HepG2 (cell line): ENCODE data around the gene MEPCE. TPM values are rescaled to one million over a fixed set of nuclear protein-coding genes. Genes with fewer than 3 reads are reported as not detected.

Experiments used
- ATF7-NPFF ChIP-seq: sonication (generic); formaldehyde crosslinking; IDR thresholded peaks from 2 replicates; pipeline ENCODE4 v1.8.1; 2023; ENCODE audit warnings: mild to moderate bottlenecking, low read depth, missing genetic modification reagents, moderate library complexity
- FOSL2 ChIP-seq: sonication (generic); formaldehyde crosslinking; IDR thresholded peaks from 2 replicates; pipeline ENCODE4 v1.4.0; 2020; ENCODE audit warnings: missing genetic modification reagents
- FOXO1 ChIP-seq: sonication (generic); formaldehyde crosslinking; IDR thresholded peaks from 2 replicates; pipeline ENCODE4 v1.4.0; 2020; ENCODE audit warnings: missing genetic modification reagents
- HNRNPK ChIP-seq: fragments of 200-400 bp; formaldehyde crosslinking; IDR thresholded peaks from 2 replicates; pipeline ENCODE4 v1.6.1; 2018; ENCODE audit warnings: low read length, low read depth, moderate library complexity, mild to moderate bottlenecking; ENCODE audit not compliant: poor library complexity, severe bottlenecking
- KAT2B ChIP-seq: fragments of 150-350 bp; IDR thresholded peaks from 2 replicates; pipeline ENCODE4 v1.6.1; 2014; ENCODE audit warnings: low read depth, low read length, borderline replicate concordance
- KAT7 ChIP-seq: IDR thresholded peaks from 2 replicates; pipeline ENCODE4 v1.6.1; 2018; ENCODE audit warnings: borderline replicate concordance, missing compliant biosample characterization
- LRRFIP1 ChIP-seq: sonication (generic); formaldehyde crosslinking; conservative IDR thresholded peaks from 2 replicates; pipeline ENCODE4 v1.4.0; 2020; ENCODE audit warnings: missing genetic modification reagents
- MTA1 ChIP-seq: sonication (generic); formaldehyde crosslinking; IDR thresholded peaks from 2 replicates; pipeline ENCODE4 v1.4.0; 2020; ENCODE audit warnings: missing genetic modification reagents, mild to moderate bottlenecking, borderline replicate concordance
- TARDBP ChIP-seq: sonication (generic); formaldehyde crosslinking; IDR thresholded peaks from 2 replicates; pipeline ENCODE4 v1.8.0; 2022; ENCODE audit warnings: mild to moderate bottlenecking, missing genetic modification reagents
- TGIF2 ChIP-seq: IDR thresholded peaks from 2 replicates; pipeline ENCODE4 v1.6.1; 2016; ENCODE audit warnings: control low read depth, missing compliant biosample characterization
- THYN1 ChIP-seq: sonication (generic); formaldehyde crosslinking; IDR thresholded peaks from 2 replicates; pipeline ENCODE4 v1.8.1; 2023; ENCODE audit warnings: low read depth, mild to moderate bottlenecking, moderate library complexity, missing genetic modification reagents, borderline replicate concordance
- ZFYVE20 ChIP-seq: sonication (generic); formaldehyde crosslinking; IDR thresholded peaks from 2 replicates; pipeline ENCODE4 v1.8.0; 2023; ENCODE audit warnings: low read depth, mild to moderate bottlenecking, moderate library complexity, missing genetic modification reagents, borderline replicate concordance
- ZNF234 ChIP-seq: sonication (generic); formaldehyde crosslinking; conservative IDR thresholded peaks from 2 replicates; pipeline ENCODE4 v1.5.1; 2020; ENCODE audit warnings: mild to moderate bottlenecking, missing genetic modification reagents
- ZNF256 ChIP-seq: sonication (generic); formaldehyde crosslinking; conservative IDR thresholded peaks from 2 replicates; pipeline ENCODE4 v1.4.0; 2020; ENCODE audit warnings: missing genetic modification reagents
- ZNF33A ChIP-seq: sonication (generic); formaldehyde crosslinking; IDR thresholded peaks from 2 replicates; pipeline ENCODE4 v1.5.1; 2020; ENCODE audit warnings: missing genetic modification reagents, mild to moderate bottlenecking, moderate library complexity, borderline replicate concordance
- ZNF33B ChIP-seq: sonication (generic); formaldehyde crosslinking; IDR thresholded peaks from 2 replicates; pipeline ENCODE4 v1.5.1; 2020; ENCODE audit warnings: mild to moderate bottlenecking, missing genetic modification reagents
- ZNF354B ChIP-seq: sonication (generic); formaldehyde crosslinking; IDR thresholded peaks from 2 replicates; pipeline ENCODE4 v1.8.0; 2022; ENCODE audit warnings: mild to moderate bottlenecking, missing genetic modification reagents
- ZNF687 ChIP-seq: sonication (generic); formaldehyde crosslinking; IDR thresholded peaks from 2 replicates; pipeline ENCODE4 v1.5.1; 2020; ENCODE audit warnings: mild to moderate bottlenecking, missing genetic modification reagents, moderate library complexity
- ZNF749 ChIP-seq: sonication (generic); formaldehyde crosslinking; IDR thresholded peaks from 2 replicates; pipeline ENCODE4 v1.8.0; 2022; ENCODE audit warnings: mild to moderate bottlenecking, missing genetic modification reagents, moderate library complexity, borderline replicate concordance
- ZNF883 ChIP-seq: sonication (generic); formaldehyde crosslinking; IDR thresholded peaks from 2 replicates; pipeline ENCODE4 v1.5.1; 2020; ENCODE audit warnings: mild to moderate bottlenecking, missing genetic modification reagents; ENCODE audit errors: not compliant biosample characterization
- polyA plus RNA-seq, 8 experiments: library from polyadenylated mRNA; depleted of rRNA in 3 of 8; stranded (reverse) in 7 of 8; unstranded in 1 of 8; fragments of >200 nt; fragmentation: Illumina TruSeq in 4 of 8; extraction: Trizol in 4 of 8; gene quantifications; 2 replicates each; pipeline versions ENCODE4 v1.2.1 to v1.2.3, GENCODE V29; 2011 to 2016; ENCODE audit warnings: low read depth in 4 of 8, missing spikeins in 1 of 8, mixed read lengths in 1 of 8; ENCODE audit not compliant: insufficient read depth in 1 of 8
- total RNA-seq, 5 experiments: library from RNA; depleted of rRNA; stranded (reverse); fragments of >200 nt; fragmentation: Illumina TruSeq; extraction: Trizol; gene quantifications; 2 replicates each; pipeline ENCODE4 v1.2.3, GENCODE V29; 2016; ENCODE audit warnings: low read depth in 1 of 5
- TF ChIP-seq, protein P1 (sequence below): IDR thresholded peaks from 2 replicates; pipeline ENCODE4 v1.6.1; 2016; ENCODE audit warnings: mild to moderate bottlenecking, missing biosample characterization, missing genetic modification reagents

MEPCE gene
- total and polyA plus RNA-seq, 2 of the 13 experiments (the other 11 are each of a cell fraction or from before 2014, with no cell fraction given): 12.3 to 26.0 TPM

- 0 out of 2 replicates have a peak, but pooled peaks have one; percentile 14 for TF ChIP-seq ZNF256 (CRISPR knock-in tag)
- peak; percentile 85; the same call in 1 of the 2 replicates for TF ChIP-seq KAT7
- peak; percentile 51; the same call in 1 of the 2 replicates for TF ChIP-seq TARDBP (CRISPR knock-in tag)
- TF ChIP-seq MTA1: 0 out of 2 replicates have a peak, but pooled peaks have one; percentile 1
- TF ChIP-seq KAT2B: no peak
- TF ChIP-seq ZNF883 (CRISPR knock-in tag): peak; percentile 36
- peak; percentile 69; the same call in 1 of the 2 replicates for TF ChIP-seq ZNF354B
- 0 out of 2 replicates have a peak, but pooled peaks have one; percentile 22 for TF ChIP-seq THYN1 (CRISPR knock-in tag)
- no peak for TF ChIP-seq HNRNPK
- no peak for TF ChIP-seq FOXO1 (CRISPR knock-in tag)
- TF ChIP-seq ZFYVE20 (CRISPR knock-in tag): peak; percentile 25; the same call in 1 of the 2 replicates
- TF ChIP-seq ZNF687 (CRISPR knock-in tag): peak; percentile 84
- no peak; the same call in 1 of the 2 replicates for TF ChIP-seq TGIF2 (CRISPR knock-in tag)
- 0 out of 2 replicates have a peak, but pooled peaks have one; percentile 10 for TF ChIP-seq ZNF749 (CRISPR knock-in tag)
- TF ChIP-seq, protein P1, sequence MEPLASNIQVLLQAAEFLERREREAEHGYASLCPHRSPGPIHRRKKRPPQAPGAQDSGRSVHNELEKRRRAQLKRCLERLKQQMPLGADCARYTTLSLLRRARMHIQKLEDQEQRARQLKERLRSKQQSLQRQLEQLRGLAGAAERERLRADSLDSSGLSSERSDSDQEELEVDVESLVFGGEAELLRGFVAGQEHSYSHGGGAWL (CRISPR knock-in tag): peak; percentile 63; the same call in 1 of the 2 replicates
- peak; percentile 48; the same call in 1 of the 2 replicates for TF ChIP-seq FOSL2
- no peak for TF ChIP-seq ZNF33B
- 0 out of 2 replicates have a peak, but pooled peaks have one; percentile 4 for TF ChIP-seq ATF7-NPFF (CRISPR knock-in tag)
- TF ChIP-seq ZNF33A (CRISPR knock-in tag): 0 out of 2 replicates have a peak, but pooled peaks have one; percentile 55
- TF ChIP-seq LRRFIP1 (CRISPR knock-in tag): no peak
- TF ChIP-seq ZNF234 (CRISPR knock-in tag): peak; percentile 78; the same call in 1 of the 2 replicates
Measured at GRCh38 chr7:100435401-100436304, 6.0 kb downstream of the MEPCE start (continued).
